HG02759 (cell line): ENCODE measurements around the gene MATK.
A peak's percentile ranks its signal among the peaks of the same experiment; 100 is the strongest.
"Not testable (repeated sequence)": the region's sequence is repeated elsewhere in the genome, so short reads cannot be mapped to it uniquely, and the experiment has no call there.

Source experiments
- ATAC-seq: cut with Tn5 transposase; IDR thresholded peaks from one replicate; pipeline ENCODE4 v1.9.1; 2021; ENCODE audit warnings: mild to moderate bottlenecking, moderate library complexity; ENCODE audit not compliant: unreplicated experiment

MATK gene

DNA sequence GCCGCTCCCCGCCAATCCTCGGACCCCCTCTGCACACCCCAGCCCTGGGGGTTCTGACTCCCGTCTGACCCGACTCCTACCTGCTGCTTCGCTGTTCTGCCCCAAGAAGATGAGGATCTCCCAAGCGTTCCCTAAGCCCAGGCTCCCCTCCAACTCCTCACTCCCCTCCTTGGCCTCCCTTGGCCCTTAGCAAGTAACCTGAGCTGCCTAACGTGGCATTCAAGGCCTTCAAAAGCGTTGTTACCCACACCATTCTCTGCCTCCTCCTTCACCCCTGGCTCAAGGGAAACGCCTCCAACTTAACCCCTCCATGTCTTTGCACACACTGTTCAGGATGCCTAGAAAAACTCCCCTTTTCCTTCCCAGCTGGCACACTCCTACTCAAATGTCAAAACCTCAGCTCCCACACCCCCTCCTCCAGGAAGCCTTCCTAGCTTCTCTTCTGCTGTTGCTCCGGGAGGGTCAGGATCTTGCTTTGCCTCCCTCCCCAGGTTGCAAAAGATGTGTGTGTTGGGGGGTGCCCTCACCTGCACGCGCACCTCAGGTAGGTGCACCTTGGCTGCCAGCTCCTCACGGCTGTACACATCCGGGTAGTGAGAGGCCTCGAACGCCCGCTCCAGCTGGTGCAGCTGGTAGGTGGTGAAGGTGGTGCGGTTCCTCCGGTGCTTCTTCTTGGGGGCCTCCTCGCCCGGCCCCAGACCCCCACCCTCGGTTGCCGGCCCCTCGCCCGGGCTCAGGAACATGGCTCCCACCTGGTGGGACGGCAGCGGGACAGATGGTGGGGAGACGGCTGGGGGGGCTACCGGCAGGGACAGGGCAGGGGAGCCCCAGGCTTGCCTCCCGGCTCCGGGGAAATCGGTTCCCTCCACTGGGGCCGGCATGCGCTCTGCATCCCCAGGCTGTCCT is 14.9 kb downstream of the MATK start:
- ATAC-seq, result no peak

DNA sequence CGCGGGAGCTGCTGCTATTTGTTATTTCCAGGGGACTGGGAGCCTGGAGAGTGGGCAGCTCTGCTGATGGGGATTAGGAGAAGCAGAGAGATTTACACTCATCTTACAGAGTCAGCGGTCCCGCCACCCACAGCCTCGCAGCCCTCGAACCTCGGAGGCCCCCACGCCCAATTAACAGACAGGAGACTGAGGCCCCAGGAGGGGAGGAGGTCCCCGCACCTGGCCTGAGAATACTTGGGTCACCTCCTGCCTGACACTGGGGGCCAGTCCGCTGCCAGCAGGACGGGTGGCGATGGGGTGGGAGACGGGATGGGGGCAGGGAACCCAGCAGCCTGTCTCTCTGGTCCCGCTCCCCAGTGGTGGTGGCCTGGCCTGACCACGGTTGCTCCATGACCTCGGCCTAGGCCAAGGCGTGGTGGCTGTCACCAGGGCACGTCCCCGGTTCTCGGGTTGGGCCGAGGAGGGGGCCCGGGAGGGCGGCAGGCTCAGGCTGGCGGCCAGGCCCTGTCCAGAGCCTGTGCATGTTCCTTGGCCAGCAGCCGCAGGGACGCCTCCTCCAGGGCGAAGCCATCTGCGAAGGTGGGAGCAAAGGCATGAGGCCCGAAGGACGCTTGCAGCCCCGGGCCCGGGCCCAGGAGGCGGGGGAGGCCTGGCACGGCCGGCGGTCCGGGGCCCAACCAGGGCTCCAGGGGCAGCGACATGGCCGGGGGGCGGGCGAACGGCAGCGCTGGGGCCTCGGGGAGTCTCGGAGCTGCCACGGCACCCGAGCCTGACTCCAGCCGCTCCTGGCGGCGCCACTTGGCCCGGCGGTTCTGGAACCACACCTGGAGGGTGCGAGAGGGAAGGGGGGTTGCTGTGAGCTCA is 15.8 kb downstream of the MATK start:
- no peak for ATAC-seq

DNA sequence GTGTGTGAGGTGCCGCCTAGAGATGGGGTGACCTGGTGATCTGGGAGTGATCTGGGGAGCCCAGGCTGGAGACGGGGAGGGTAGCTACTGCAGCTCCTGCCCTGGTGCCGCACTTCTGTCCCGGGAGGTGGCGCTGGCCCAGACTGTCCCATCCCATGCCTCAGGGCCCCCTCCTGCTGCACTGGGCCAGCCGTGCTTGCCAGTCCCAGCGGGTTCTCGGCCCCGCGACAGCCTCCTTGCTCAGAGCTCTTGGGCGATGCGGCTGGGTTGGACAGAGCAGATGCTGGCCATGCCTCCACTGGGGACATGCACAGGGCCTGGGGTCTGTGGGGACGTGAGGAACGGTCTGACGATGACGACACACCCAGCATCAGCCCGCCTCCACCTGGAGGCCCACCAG is 16.7 kb downstream of the MATK start:
- ATAC-seq, result no peak

DNA sequence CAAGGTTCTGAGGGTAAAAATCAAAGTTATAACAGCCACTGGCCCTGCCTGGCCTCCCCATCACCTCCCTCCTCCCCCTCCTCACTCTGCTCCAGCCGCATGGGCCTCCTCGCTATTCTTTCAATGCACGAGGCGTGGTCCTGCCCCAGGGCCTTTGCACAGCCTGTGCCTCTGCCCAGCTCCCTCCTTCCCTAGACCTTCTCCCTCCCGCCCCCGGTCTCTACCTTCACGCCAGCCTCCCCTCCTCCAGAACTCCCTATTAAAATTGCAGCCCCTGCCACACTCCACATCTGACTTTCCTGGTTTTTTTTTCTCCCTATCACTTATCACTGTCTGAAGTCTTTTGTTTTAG is 17.5 kb downstream of the MATK start:
- ATAC-seq, result no peak

DNA sequence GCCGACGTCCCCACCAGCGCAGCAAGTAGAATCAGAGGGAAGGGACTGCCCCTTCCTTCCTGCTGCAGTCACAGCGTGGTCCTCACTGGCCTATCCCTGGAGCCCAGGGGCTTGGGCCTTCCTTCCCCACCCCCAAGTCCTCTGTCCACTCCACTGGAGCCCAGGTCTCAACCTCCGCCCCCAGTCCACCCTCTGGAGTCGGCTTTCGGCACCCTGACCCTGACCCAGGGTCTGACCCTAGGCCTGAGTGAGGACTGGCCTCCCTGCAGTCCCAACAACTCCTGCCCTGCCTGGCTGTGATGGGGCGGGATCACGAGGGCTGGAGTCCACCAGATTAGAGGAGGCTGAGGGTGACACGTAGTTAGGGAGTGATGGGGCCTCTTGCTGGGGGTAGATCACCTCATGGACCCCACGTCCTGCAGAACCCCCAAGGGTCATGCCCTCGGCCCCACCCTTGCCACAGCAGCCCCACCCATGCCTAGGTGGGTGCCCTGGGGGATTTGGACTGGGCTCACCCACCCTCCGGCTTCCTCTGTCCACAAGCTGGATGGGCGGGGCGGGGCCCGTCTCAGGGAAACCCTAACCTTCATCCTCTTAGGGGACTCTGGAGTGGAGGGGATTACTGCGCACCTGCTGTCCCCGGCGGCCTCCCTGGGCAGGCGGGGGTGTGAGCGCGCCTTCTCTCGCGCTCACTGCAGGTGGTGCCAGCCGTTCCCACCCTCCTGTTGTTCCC is 18.0 kb downstream of the MATK start:
- ATAC-seq, result no peak

DNA sequence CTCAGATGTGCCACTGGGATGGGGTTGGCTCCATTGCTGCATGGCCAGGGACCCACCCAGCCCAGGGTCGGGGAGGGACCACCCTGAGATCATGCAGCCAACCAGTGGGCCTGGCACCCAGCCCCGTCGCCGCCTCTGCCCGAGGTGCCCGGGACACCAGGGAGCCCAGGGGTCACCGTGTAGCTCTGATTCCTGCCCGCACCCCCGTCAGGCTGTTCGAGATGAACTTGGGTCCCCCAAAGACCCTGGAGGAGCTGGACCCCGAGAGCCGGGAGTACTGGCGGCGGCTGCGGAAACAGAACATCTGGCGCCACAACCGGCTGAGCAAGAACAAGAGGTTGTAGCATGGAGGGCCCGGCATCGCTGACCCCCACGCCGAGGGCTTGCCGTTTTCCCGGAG is 19.1 kb downstream of the MATK start:
- ATAC-seq, result no peak

DNA sequence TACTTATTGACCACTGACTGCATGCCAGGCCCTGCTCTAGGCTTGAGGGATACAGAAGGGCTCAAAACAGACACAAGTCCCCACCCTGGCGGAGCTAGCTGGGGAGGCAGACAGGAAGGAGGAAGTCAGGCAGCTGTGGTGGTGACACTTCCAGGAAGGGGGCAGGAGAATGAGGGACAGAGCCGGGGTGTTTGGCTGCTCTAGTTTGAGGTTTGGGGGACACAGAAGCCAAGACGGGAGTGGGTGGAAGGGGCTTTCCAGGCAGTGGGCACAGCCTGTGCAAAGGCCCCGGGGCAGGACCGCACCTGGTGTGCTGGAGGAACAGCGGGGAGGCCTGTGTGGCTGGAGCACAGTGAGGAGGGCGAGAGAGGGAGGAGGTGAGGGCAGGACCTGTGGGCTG is 19.7 kb downstream of the MATK start:
- ATAC-seq, result no peak

DNA sequence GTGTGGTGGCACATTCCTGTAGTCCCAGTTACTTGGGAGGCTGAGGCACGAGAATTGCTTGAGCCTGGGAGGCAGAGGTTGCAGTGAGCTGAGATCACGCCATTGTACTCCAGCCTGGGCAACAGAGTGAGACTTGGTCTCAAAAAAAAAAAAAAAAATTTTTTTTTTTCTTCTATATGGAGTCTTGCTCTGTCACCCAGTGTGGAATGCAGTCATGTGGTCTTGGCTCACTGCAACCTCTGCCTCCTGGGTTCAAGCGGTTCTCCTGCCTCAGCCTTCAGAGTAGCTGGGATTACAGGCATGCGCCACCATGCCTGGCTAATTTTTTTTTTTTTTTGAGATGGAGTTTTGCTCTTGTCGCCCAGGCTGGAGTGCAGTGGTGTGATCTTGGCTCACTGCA is 20.4 kb downstream of the MATK start:
- not testable (repeated sequence) for ATAC-seq

DNA sequence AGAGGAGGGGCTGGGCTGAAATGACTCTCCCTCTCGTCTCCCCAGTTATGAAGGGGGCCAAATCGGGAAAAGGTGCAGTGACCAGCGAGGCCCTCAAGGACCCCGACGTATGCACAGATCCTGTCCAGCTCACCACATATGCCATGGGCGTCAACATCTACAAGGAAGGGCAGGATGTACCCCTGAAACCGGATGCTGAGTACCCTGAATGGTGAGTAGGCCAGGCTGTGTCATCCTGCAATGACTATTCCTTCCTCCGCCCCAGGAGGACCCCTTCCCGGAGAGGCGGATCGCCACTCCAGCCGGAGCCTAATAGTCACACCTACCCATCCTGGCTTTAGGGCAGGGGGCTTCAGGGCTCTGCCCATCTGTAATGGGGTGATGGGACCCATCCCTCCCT is 21.1 kb downstream of the MATK start:
- no peak for ATAC-seq

DNA sequence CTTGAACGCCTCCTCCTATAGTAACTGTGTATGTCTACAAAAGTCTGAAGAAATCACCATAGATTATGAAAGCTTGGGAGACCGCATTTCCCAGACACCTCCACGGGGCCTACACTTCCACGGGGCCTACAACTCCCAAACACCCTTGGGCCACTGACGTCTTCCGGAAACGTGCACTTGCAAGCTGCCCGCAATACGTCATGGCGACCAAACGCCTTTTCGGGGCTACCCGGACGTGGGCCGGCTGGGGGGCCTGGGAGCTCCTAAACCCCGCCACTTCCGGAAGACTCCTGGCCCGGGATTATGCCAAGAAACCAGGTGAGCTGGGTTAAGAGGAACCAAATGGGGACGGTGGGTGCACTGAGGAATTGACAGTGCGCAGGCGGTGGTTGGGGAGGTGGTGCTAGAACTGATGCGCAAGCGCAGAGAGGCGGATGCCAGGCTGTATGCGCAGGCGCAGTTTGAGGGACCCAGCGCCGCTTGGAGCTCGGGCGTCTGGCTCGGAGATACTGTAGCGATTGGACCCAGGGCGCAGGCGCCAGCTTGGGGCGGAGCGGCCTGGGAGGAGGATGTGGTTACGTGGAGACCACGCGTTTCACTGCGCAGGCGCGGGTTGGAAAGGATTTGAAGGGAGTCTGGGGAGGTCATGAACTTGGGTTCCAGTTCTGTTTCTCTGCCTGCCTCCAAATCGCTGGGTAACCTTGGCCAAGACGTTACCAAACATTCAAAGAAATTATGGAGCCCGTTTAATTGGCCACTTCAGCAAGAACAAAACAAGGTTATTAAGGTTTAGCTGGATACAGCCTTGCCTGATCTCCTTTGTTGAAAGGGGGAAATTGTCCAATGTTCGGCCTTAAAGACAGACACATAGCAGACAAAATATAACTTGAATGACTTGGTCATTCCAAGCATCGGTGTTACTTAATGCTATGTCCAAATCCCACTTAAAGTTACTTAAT is 23.4 kb downstream of the MATK start, which contains the start of gene MRPL54:
TSS of gene MRPL54 (plus strand) at position 182 of the 959 bp plus-strand sequence. CDS start at position 201, 19 bp downstream.
- ATAC-seq, result peak; percentile 82

DNA sequence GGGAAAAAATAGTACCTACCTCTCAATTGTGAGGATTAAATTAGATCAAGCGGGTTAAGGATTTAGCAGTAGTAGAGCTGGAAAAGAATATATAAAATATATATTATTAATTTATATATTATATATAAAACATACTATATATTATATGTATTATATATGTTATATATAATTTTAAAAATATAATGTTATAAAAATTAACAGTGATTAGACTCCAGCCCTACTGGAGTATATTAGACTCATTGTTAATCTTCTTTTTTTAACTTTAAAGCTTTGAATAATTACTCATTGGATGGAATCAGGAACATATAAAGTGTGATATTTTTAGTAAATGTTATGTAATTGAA is 24.1 kb downstream of the MATK start:
- ATAC-seq, result no peak

DNA sequence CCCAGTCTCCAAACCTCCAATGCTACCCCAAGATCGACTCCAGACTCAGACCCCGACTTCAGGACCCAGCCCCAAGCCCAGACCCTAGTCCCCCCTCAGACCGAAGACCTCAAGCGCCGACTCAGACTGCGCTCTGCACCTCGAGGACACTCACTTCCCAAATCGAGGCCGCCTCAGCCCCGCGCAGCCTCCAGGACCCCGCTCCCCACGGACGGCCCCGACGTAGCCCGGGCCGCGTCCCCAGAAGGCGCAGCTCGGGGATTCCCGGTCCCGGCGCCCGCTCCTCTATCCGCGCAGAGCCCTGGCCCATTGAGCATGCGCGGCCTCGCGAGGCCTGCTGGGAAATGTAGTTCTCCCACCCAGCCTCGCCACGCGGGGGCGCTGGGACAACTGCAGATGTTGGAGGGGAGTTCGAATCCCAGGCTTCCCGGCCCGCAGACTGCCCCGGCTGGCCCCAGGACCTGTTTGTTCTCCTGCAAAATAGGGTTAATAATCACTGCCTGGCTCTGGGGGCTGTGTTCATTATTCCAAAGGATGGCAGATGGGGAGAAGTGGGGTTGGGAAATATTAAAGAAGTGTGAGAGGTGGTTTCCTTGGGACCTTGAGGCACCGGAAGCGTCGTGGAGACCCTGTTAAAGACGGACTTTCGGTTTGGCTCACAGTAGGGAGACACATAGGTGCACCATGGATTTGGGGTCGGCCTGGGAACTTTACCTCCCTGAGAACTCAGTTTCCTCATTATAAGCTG is 24.6 kb downstream of the MATK start, which contains the start of gene APBA3:
TSS of gene APBA3 (minus strand) at position 311 of the 748 bp plus-strand sequence. CDS start 1,428 bp downstream, outside the sequence.
- peak; percentile 52 for ATAC-seq

DNA sequence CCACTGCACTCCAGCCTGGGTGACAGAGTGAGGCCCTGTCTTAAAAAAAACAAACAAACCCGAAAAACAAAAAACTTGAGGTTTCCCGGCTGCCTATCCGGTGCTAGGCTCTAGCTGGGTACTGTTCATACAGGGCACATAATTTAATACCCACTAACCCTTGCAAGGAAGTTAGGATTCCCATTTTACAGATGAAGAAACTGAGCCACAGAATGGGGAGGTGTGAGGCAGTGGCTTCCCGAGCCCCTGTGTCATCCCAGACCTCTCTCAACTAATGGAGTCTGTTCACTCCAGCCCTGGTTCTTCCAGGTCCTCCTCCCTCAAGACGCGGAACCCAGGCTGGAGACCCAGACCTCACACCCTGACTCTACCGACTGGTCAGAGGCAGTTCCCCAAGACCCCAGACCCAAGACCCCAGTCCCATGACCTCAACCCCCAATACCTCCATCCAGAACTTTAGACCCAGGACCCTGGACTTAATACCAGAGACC is 25.3 kb downstream of the MATK start:
- ATAC-seq, result no peak

DNA sequence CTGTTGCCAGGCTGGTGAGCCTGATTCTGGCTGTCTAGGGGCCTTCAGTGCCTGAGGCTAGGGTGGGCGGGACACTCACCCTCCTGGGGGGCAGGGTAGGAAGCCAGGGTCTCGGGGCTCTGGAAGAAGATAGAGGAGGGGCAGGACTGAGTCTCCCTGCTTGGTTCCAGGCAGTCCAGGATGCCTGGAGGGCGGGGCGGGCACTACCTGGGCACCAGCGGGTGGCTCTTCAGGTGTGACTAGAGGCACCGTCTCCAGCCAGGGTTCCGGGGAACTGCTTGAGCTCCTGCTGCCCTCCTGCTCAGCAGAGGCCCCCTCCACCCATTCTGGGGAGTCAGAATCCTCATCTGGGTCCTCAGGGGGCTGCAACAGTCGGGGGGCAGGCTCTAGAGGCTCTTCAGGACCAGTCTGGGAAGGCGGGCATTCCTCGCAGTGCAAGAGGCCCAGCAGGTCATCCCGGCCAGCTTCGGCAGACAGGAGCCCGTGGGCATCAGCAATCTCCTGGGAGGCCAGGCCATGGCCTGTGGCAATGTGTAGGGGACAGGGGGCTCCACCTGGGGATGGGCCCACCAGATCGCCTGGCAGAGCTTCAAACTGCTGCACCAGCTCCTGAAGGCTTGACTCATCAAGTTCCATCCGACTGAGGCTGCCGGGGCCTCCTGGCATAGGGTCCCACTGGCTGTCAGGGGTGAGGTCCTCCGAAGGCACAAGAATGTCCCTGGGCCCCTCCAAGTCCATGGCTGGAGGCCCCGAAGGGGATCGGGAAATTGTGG is 26.5 kb downstream of the MATK start:
- ATAC-seq, result no peak

DNA sequence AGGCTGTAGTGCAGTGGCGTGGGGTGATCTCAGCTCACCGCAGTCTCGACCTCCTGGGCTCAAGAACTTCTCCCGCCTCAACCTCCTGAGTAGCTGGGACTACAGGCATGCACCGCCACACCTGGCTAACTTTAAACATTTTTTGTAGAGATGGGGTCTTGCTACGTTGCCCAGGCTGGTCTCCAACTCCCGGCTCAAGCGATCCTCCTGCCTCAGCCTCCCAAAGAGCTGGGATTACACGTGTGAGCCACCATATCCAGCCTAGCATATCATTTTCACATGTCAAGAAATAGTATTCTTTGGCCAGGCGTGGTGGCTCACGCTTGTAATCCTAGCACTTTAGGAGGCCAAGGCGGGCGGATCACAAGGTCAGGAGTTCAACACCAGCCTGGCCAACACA is 27.9 kb downstream of the MATK start:
- ATAC-seq, result not testable (repeated sequence)

DNA sequence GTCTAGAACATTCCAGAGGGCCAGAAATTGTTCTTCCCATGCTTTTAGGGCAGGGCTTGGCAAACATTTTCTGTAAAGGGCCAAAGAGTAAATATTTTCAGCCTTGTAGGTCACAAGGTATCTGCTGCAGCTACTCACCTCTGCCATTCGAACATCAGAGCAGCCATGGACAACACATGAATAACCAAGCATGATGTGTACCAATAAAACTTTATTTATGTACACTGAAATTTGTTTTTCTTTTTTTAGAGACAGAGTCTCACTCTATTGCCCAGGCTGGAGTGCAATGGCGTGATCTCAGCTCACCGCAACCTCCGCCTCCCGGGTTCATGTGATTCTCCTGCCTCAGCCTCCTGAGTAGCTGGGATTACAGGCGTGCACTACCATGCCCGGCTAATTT is 28.5 kb downstream of the MATK start:
- ATAC-seq, result not testable (repeated sequence)

DNA sequence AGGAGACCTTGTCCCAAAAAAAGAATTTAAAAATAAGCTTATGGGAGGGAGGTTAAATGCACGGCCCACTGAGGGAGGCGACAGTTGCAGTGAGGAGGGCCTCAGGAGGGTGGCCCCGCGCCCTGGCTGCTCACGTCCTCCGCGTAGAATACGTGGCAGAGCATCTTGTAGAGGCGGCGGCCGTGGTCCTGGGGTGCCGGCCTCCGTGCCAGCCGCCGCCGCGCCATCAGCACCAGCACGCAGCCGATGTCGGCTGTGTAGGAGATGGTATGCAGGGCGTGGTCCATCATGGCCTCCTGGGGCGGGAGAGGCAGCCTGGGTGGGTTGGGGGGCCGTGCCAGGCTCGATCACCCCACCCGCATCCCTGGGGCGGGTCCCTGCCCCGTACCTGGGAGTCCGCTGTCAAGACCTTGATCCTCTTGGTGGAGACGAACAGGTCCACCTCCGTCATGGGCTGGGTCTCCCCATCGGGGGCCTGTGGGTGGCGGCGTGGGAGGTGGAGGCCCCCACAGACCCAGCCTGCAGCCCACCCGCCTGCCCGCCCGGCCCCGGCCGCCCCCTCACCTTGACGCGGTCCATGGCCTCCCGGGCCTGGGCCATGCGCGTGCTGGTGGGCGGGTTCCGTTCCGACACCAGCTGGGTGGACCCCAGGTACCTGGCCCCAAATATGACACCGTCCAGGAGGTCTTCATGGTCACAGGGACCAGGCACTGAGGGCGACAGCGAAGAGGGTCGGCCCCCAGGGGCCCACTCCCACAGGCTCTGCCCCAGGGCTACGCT is 32.4 kb downstream of the MATK start:
- no peak for ATAC-seq

DNA sequence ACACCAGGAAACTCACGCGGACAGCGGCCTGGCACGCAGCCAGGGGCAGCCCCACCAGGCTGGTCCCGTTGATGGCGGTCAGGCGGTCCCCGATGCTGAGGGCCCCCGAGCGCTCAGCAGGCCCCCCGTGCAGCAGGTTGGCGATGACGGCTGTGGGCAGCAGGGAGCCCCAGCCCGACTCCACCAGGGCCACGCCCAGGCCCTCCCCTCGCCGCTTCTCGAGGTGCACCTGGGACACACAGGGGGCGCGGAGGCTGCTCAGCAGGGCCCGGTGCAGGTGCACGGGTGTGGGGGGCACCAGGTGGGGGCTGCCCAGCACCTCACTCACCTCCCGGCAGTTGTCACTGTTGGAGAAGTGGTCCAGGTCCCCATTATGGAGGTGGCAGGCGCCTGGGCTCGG is 33.7 kb downstream of the MATK start:
- ATAC-seq, result no peak
